ENCODE results near the gene NAA20. TPM values are rescaled to one million over a fixed set of nuclear protein-coding genes. Genes with fewer than 3 reads are reported as not detected.

NAA20 gene
- total and polyA plus RNA-seq, 9 of the 15 experiments (the other 6 are each of a cell fraction or from before 2014, with no cell fraction given), result 51.4 to 361 (median 84.6) TPM

DNA sequence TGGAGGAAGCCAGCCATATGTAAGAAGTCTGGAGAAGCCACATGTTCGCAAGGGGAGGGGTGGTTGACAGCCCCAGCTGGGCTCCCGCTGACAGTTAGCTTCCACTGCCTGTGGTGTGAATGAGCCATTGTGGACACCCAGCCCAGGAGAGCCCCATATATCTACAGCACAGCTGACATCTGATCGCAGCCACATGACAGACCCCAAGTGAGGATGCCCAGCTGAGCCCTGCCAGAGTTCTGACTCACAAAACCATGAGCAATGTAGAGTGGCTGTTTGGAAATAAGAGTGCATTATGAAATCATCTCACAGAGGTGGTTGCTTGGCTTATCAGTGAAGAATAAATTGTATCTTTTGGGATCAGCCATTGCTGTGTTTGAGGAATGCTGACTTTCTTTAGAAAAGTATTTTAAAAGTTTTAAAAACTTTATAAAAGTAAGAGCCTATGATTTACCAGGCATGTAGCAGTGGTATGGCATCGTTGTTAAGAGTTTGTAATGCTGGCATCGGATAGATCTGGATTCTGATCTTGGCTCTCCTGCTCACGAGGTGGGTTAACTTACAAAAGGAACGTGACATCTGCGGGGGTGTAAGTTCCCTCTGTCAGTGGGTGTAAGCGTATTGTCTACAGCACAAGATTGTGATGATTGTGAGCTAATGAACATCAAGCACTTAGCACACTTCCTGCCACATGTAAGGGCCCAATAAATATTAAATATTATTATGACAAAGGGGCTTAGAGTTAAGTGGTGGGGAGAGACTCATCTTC, 59.3 kb downstream of the NAA20 start (continued):
- TF ChIP-seq, protein P1, sequence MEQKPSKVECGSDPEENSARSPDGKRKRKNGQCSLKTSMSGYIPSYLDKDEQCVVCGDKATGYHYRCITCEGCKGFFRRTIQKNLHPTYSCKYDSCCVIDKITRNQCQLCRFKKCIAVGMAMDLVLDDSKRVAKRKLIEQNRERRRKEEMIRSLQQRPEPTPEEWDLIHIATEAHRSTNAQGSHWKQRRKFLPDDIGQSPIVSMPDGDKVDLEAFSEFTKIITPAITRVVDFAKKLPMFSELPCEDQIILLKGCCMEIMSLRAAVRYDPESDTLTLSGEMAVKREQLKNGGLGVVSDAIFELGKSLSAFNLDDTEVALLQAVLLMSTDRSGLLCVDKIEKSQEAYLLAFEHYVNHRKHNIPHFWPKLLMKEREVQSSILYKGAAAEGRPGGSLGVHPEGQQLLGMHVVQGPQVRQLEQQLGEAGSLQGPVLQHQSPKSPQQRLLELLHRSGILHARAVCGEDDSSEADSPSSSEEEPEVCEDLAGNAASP (IDR thresholded peaks at IDR 0.05), result no peak
- TF ChIP-seq ZNF232 (CRISPR knock-in tag; IDR thresholded peaks at IDR 0.05), result no peak
- no peak for TF ChIP-seq ZFP36 (IDR thresholded peaks at IDR 0.05; ENCODE audit: low read depth, low read length, partially characterized antibody)
- no peak for TF ChIP-seq TFAM (CRISPR knock-in tag; conservative IDR thresholded peaks at IDR 0.05)

DNA sequence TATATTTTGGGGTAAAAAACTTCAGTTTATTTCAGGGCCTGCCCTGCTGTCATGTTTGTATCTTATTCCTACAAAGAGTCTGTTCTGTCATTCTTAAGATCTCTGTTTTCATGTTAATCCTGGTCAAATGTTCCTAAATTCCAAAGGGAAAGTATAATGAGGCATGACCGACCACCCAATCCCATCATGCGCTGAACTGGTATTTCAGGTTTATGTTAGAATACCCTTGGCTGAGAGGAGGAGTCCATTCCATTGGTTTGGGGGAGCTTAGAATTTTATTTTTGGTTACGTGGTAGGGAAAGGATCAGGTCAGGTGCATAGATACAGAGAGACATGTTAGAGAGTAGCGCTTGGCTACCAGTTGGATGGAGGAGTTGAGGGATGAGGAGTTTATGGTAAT, 60.9 kb downstream of the NAA20 start:
- no peaks in the 10 kb centered on the region for H4K20me1 ChIP-seq (replicated peaks; ENCODE audit: control insufficient read depth, insufficient read depth, low read length)
- in situ Hi-C loops (cut with MboI), result loop anchor here (25.0 kb wide), 2 partner anchors 484 to 734 kb away; no protein-coding TSS in a partner anchor
- H3K9me3 ChIP-seq (replicated peaks; ENCODE audit: control insufficient read depth, insufficient read depth, low read depth, low read length), result no peaks in the 10 kb centered on the region
- intact Hi-C loops (cut with micrococcal nuclease), result no loop called here
- no TSS peak for BruUV-seq (replicated peaks)
- no peak overlapping the region for H3K4me3 ChIP-seq
- CTCF ChIA-PET (ENCODE audit: low intra/inter-chr PET ratio), result no interaction called here
- no peak for TF ChIP-seq XRCC5 (IDR thresholded peaks at IDR 0.05; ENCODE audit: low read depth, low read length)
- TF ChIP-seq NCOA2 (IDR thresholded peaks at IDR 0.05; ENCODE audit: partially characterized antibody in 2 of 2), result no peak
- no peak for TF ChIP-seq FOS (IDR thresholded peaks at IDR 0.05; ENCODE audit: extremely low read depth, insufficient read length)
- no peak for TF ChIP-seq BRD9 (IDR thresholded peaks at IDR 0.05; ENCODE audit: low read depth, partially characterized antibody)
- TF ChIP-seq POLR3G (IDR thresholded peaks at IDR 0.05; ENCODE audit: extremely low read depth, insufficient read length, insufficient replicate concordance), result no peak
- TF ChIP-seq, protein P2, sequence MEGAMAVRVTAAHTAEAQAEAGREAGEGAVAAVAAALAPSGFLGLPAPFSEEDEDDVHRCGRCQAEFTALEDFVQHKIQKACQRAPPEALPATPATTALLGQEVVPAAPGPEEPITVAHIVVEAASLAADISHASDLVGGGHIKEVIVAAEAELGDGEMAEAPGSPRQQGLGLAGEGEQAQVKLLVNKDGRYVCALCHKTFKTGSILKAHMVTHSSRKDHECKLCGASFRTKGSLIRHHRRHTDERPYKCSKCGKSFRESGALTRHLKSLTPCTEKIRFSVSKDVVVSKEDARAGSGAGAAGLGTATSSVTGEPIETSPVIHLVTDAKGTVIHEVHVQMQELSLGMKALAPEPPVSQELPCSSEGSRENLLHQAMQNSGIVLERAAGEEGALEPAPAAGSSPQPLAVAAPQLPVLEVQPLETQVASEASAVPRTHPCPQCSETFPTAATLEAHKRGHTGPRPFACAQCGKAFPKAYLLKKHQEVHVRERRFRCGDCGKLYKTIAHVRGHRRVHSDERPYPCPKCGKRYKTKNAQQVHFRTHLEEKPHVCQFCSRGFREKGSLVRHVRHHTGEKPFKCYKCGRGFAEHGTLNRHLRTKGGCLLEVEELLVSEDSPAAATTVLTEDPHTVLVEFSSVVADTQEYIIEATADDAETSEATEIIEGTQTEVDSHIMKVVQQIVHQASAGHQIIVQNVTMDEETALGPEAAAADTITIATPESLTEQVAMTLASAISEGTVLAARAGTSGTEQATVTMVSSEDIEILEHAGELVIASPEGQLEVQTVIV (CRISPR knock-in tag; IDR thresholded peaks at IDR 0.05; ENCODE audit: borderline replicate concordance), result no peak
- no peak for TF ChIP-seq MYNN (IDR thresholded peaks at IDR 0.05)
- TF ChIP-seq MYNN (CRISPR knock-in tag; IDR thresholded peaks at IDR 0.05), result no peak
- TF ChIP-seq ZNF57 (CRISPR knock-in tag; IDR thresholded peaks at IDR 0.05), result no peak
- no peak for TF ChIP-seq NUFIP1 (IDR thresholded peaks at IDR 0.05; ENCODE audit: partially characterized antibody)
- TF ChIP-seq, protein P3, sequence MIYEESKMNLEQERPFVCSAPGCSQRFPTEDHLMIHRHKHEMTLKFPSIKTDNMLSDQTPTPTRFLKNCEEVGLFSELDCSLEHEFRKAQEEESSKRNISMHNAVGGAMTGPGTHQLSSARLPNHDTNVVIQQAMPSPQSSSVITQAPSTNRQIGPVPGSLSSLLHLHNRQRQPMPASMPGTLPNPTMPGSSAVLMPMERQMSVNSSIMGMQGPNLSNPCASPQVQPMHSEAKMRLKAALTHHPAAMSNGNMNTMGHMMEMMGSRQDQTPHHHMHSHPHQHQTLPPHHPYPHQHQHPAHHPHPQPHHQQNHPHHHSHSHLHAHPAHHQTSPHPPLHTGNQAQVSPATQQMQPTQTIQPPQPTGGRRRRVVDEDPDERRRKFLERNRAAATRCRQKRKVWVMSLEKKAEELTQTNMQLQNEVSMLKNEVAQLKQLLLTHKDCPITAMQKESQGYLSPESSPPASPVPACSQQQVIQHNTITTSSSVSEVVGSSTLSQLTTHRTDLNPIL (CRISPR knock-in tag; IDR thresholded peaks at IDR 0.05), result no peak
- POLR2A ChIA-PET, result no interaction called here
- peaks cover 0 to 4% of the 10 kb centered on the region in 2 experiments; a peak in 3 of 5 replicates for H3K27me3 ChIP-seq (ENCODE audit: control insufficient read depth in 2 of 2, insufficient read depth in 2 of 2, low read length in 2 of 2)
- whole genome bisulfite sequencing (ENCODE audit: insufficient coverage, low coverage, missing lambda C conversion rate), result 18% methylated on average over 4 of the region's 4 CpGs
- H3K9me1 ChIP-seq (ENCODE audit: control insufficient read depth, insufficient read depth, low read length), result no peaks in the 10 kb centered on the region
- no peaks in the 10 kb centered on the region for H3K36me3 ChIP-seq (ENCODE audit: control insufficient read depth, insufficient read depth, low read length)
- FAIRE-seq (no peak), DNase-seq (ENCODE audit: extremely low read depth in 1 of 4, low spot score in 3 of 4) (no peak), ATAC-seq (no peak)
- no peak overlapping the region for H3K4me2 ChIP-seq (ENCODE audit: insufficient read depth, low read length)
- no peak overlapping the region for H3K27ac ChIP-seq (ENCODE audit: extremely low read depth, low read depth, low read length)
- H3K9ac ChIP-seq (ENCODE audit: insufficient read depth in 1 of 2, low read depth in 2 of 2, low read length in 2 of 2), result no peak overlapping the region
- no peak overlapping the region for H2AFZ ChIP-seq (ENCODE audit: low read depth, low read length)
- no peaks in the 10 kb centered on the region for H3K4me1 ChIP-seq (replicated peaks in 1 of 2; ENCODE audit: control insufficient read depth in 2 of 2, insufficient read depth in 2 of 2, low read length in 2 of 2)
- no peaks in the 10 kb centered on the region for H3K79me2 ChIP-seq (ENCODE audit: control insufficient read depth, insufficient read depth, low read length)

Data from K562 (cell line).